C4-2B (cell line): ENCODE measurements around the gene VPS13A.

Experiments used
- ZFX ChIP-seq: fragments of 450-650 bp; IDR thresholded peaks from 2 replicates; pipeline ENCODE4 v1.6.1; 2017
- TF ChIP-seq, protein P1 (sequence below): fragments of 450-650 bp; conservative IDR thresholded peaks from 2 replicates; pipeline ENCODE4 v1.5.1; 2017; ENCODE audit warnings: mild to moderate bottlenecking

DNA sequence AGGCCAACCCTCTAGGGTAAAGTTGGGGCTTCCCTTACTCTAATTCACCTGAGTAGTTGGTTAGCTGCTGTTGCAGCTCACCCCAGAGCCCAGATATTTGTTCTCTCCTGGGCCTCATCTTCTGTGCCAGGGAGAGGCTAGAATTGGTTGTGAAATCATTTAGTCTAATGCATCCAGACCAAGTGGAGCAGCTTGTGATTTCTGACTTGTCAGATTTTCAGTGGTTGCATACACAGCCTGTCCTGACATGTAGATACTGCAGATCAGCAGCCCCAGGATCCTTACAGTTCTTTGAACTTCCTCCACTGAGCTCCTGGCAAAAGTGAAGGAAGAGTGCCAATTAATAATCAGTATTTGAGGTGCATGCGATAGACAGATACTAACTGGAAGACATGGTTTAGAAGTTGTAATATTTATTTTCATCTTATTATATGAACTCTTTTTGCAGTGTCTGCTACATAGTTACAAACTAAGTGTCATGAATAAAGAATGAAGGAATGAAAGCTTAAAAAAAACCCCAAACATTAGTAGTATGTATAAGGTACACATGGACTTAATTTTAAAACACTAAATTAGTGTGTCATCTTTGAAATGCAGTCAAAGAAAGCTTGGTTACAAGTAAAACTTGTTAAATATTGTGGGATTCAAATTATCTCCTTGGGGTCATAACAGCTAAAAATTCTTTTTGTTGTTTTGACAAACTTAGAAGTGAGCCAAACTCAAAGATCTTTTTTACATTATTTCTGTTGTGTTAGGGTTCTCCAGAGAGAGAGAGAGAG is 128.5 kb downstream of the VPS13A start:
- TF ChIP-seq, protein P1, sequence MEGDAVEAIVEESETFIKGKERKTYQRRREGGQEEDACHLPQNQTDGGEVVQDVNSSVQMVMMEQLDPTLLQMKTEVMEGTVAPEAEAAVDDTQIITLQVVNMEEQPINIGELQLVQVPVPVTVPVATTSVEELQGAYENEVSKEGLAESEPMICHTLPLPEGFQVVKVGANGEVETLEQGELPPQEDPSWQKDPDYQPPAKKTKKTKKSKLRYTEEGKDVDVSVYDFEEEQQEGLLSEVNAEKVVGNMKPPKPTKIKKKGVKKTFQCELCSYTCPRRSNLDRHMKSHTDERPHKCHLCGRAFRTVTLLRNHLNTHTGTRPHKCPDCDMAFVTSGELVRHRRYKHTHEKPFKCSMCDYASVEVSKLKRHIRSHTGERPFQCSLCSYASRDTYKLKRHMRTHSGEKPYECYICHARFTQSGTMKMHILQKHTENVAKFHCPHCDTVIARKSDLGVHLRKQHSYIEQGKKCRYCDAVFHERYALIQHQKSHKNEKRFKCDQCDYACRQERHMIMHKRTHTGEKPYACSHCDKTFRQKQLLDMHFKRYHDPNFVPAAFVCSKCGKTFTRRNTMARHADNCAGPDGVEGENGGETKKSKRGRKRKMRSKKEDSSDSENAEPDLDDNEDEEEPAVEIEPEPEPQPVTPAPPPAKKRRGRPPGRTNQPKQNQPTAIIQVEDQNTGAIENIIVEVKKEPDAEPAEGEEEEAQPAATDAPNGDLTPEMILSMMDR, result no peak
- no peak for TF ChIP-seq ZFX
